GM18502 (cell line): Measurements from ENCODE around the gene WNT9B.
"Not testable (repeated sequence)": the region's sequence is repeated elsewhere in the genome, so short reads cannot be mapped to it uniquely, and the experiment has no call there.

Experiments
- ATAC-seq: cut with Tn5 transposase; IDR thresholded peaks from one replicate; pipeline ENCODE4 v1.9.1; 2021; ENCODE audit warnings: mild to moderate bottlenecking; ENCODE audit not compliant: unreplicated experiment, poor library complexity

WNT9B gene

GRCh38 chr17:46821482-46822387 is 29.6 kb upstream of the WNT9B start:
- ATAC-seq: no peak

GRCh38 chr17:46822388-46822921 is 28.9 kb upstream of the WNT9B start:
- ATAC-seq: no peak

GRCh38 chr17:46823657-46824056 is 27.7 kb upstream of the WNT9B start:
- ATAC-seq: no peak

GRCh38 chr17:46826116-46826515 is 25.3 kb upstream of the WNT9B start:
- ATAC-seq: no peak

- no peak for ATAC-seq
These were observed 24.1 kb upstream of the WNT9B start for GRCh38 chr17:46827274-46827673.

GRCh38 chr17:46831573-46832330 is 19.6 kb upstream of the WNT9B start:
- ATAC-seq: no peak

- ATAC-seq: no peak
These were observed 19.0 kb upstream of the WNT9B start for GRCh38 chr17:46832331-46832821.

- ATAC-seq: no peak
These were observed 18.2 kb upstream of the WNT9B start for GRCh38 chr17:46832945-46833839.

- no peak for ATAC-seq
These were observed 17.6 kb upstream of the WNT9B start for GRCh38 chr17:46833840-46834208.

- ATAC-seq: no peak
These were observed 16.5 kb upstream of the WNT9B start for GRCh38 chr17:46834846-46835245.

- no peak for ATAC-seq
These were observed 14.9 kb upstream of the WNT9B start for GRCh38 chr17:46836500-46836899.

- no peak for ATAC-seq
These were observed 13.9 kb upstream of the WNT9B start for GRCh38 chr17:46837521-46837920.

- ATAC-seq: no peak
These were observed 12.2 kb upstream of the WNT9B start for GRCh38 chr17:46839211-46839610.

- not testable (repeated sequence) for ATAC-seq
These were observed 10.8 kb upstream of the WNT9B start for GRCh38 chr17:46840596-46840995.

- ATAC-seq: no peak
These were observed 9.6 kb upstream of the WNT9B start for GRCh38 chr17:46841561-46842379.

GRCh38 chr17:46842835-46843234 is 8.5 kb upstream of the WNT9B start:
- ATAC-seq: no peak

GRCh38 chr17:46847204-46848191 is 3.9 kb upstream of the WNT9B start:
- no peak for ATAC-seq

- no peak for ATAC-seq
These were observed 2.8 kb upstream of the WNT9B start for GRCh38 chr17:46848534-46848933.
